OCI-M2 (cell line): ENCODE results near the gene COMP.

ENCODE experiments used
- DNase-seq: peaks from one replicate; lab custom pipeline; 2025; ENCODE audit not compliant: unreplicated experiment; lab: John Stamatoyannopoulos, UW

Gene COMP

DNA sequence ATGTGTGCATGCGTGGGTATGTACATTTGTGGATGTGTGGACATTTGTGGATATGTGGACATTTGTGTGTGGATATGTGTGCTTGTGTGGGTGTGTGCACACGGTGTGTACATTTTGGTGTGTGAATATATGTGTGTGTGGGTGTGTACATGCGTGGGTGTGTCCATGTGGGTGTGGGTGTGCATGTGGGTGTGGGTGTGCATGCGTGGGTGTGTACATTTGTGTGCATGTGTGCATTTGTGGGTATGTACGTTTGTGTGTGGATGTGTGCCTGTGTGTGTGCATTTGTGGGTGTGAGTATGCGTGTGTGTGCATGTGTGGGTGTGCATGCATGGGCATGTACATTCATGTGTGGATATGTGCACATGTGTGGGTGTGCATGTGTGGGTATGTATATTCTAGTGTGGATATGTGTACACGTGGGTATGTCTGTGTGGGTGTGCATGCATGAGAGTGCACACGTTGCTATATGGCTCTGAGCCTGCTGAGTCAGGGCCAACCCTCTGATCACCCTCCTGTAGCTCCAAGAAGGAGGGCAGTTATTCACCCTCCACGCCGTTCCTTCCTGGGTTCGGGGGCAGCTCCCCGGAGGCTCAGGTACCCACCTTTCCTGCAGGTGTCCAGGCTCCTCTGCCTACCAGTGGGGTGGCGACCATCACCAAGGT is 20.3 kb downstream of the COMP start:
- DNase-seq = no peak

DNA sequence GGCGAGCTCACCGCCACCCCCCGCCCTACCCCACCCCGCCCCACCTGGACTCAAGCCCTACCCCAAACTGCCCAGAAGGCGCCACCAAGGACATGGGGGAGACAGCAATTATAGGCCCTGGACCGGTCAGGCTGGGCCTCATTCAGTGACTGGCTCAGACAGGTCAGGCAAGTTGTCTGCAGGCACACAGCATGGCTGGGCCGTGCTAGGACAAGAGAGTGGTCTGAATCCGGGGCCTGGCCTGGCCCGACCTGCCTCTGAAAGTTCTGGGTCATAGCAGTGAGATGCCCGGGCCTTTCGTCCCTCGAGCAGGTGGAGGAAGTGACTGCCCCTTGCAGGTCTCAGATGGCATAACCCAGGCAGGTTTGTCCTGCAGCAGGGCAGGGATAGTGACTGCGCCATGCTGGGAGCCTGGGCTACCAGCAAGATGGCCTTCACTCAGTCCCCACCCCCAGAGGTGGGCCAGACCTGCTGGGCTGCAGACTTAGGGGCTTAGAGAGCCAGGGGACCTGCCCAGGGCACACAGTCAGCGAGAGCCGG is 21.0 kb downstream of the COMP start:
- no peak for DNase-seq

DNA sequence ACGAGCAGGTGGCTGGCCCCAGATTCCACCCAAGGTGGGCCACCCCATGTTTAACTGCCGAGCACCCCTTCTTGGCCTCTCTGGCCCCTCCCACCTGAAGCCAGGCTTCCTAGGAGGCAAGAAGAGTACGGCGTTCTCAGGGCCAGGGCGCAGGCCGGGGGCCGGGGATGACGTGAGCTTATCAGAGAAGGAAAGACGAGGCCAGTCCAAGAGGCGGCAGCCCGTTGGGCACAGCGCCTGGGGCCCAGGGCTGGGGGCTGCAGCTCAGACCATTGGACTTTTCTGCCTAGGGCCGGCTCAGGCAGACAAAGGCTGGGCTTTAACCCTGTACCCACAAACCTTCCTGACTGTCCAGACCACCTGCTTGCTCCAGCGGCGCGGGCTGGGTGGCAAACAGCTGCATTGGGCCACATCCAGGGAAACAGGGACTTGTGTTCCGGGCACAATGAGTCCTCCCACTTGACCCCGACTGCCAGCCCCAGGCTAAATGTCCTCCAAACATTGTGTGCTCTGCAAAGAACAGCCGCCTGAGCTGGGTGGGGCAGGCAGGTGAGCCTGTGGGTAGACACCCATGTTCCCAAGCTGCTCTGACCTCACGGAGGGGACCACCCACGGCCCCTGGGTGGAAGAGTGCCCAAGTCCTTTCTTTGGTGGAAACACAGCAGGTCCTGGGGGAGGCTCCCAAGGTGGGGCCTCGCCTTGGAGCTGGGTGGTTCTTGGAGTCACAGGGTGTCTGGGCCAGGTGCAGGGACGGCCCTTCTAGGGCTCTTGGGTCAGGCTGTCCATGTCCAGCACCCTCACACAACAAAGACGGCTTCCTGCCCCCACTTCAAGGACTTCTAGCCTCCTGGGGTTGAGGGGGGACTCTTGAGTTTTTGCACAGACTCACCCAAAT is 21.9 kb downstream of the COMP start:
- no peak for DNase-seq

DNA sequence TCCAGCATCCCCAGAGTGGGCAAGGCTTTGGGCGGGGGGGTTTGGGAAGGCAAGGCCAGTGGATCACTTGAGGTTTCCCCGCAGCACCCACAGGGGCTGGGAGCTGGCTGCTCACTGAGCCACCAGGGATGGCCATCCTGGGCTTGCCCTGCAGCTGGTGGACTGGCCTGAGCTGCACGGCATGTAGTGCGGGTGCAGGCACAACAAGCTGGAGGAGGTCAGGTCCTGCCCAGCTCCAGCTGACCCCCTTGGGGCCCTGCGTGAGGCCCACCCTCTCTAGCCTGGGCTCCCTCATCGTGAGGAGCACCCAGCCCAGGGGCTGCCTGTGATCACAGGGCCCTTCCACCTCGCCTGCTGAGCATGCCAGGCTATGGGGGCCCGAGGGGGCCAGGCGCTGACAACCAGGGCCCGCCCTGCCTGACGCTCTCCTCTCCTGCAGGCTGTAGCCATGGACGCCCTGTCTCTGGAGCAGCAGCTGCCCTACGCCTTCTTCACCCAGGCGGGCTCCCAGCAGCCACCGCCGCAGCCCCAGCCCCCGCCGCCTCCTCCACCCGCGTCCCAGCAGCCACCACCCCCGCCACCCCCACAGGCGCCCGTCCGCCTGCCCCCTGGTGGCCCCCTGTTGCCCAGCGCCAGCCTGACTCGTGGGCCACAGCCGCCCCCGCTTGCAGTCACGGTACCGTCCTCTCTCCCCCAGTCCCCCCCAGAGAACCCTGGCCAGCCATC is 22.9 kb downstream of the COMP start:
- DNase-seq = no peak

DNA sequence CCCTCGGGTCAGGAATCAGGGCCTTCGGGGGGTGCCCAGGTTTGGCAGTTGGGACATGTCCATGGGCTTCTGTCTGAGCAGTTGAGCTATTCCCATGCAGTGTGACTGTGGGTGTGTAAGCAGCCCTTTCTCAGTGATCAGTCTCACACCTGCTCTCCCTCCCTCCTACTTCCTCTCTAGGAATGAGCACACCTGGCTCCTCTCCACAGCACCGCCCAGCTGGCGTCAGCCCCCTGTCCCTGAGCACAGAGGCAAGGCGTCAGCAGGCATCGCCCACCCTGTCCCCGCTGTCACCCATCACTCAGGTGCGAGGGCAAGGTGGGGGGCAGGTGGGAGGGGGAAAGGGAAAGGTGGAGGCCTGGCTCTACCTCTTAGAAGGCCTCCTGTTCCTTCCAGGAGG is 25.9 kb downstream of the COMP start:
- DNase-seq = no peak

DNA sequence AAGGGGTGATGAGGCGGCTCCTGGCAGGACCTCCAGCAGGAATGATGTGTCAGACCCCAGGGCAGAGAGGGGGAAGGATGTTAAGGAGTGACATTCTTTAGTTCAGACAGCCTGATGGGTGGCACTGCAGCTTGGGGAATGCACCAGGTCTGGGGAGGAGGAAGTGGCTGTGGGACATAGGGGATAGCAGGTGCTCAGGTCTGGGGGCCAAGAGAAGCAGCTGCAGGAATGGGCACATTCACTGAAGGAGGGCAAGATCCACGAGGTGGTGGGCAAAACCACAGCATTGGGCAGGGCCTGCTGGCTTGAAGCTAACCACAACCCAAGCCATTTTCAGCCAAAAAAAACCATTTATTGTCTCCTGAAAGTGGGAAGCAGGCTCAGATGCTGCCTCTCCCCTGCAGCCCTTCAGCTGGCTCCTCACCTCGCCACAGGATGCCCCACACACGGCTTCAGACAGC is 26.5 kb downstream of the COMP start:
- DNase-seq = no peak

DNA sequence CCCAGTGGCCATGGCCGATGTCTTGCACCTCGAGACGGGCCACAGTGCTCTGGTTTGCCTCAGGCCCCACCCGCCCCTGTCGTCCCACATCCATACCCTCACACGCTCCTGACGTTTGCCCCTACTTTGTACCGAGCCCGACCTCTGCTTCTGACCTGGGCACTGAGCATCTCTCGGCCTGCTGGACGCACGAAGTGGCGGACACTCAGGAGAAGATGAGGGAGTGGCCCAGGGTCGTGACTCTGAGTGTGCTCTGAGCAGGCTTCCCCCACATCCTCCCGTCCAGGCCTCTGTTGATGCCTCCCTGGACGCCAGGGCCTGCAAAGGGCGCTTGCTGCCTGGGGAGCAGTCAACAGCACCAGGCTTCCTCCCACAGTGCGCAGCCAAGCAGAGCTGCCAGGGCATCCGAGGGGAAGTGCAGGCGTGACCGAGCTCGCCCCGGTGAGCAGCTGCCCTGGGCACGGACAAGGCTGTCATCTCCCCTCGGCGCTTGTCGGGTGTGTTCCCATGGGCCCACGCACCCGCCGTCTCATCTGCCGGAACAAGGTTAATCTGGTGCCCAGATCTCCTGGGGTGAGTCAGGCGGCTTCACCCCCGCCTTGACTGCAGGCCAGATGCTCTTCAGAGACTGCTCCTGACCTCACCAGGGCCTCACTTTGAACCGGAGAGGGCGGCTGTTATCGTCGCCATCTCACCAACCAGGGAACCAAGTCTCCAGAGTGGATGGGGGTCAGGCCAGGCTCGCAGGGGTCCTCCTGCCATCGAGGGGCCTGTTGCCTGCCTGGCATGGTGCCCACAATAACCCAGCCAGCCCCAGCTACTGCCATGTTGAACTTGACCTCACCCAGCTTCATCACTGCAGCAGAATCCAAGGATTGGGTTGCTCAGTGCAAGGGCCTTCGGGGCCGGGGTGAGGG is 27.2 kb downstream of the COMP start:
- DNase-seq = no peak

DNA sequence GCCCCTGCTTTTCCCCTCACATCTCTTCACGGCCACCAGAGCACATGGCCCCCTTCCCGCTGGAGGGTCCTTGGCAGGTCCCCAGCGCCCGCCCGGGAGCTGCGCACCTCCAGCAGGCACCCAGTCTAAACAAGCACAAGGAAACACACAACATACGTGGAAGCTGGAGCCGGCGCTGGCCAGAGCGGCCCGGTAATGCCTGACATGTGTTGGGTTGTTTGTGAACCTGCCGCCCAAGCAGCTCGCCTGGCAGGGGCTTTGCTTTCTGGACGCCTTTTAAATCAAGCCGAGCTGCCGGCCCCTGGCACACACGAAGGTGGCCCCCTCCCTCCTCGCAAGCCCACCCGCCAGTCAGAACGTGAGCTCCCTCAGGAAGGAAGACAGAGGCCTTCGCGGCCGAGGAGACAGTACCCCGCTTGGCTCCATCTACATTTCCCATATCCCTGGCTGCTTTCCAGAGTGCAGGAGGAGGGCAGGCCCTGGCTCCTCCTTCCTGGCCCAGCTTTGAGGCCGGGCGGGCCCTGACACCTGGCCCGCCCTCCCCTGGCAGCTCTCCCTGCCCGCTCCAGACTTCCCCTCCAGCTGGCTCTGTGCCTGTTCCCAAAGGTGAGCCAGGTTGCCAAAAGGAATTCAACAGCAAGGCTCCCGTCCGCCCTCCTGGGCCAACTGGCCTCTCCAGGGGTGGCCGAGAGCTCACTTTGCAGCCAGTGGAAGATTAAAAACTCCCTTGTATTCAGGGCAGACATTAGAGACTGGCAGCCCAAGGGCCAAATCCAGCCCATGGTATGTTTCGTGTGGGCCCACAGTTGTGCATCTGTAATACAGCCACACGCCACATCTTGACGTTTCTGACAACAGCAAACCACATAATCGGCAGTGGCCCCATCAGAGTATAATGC is 28.7 kb downstream of the COMP start:
- DNase-seq = no peak

DNA sequence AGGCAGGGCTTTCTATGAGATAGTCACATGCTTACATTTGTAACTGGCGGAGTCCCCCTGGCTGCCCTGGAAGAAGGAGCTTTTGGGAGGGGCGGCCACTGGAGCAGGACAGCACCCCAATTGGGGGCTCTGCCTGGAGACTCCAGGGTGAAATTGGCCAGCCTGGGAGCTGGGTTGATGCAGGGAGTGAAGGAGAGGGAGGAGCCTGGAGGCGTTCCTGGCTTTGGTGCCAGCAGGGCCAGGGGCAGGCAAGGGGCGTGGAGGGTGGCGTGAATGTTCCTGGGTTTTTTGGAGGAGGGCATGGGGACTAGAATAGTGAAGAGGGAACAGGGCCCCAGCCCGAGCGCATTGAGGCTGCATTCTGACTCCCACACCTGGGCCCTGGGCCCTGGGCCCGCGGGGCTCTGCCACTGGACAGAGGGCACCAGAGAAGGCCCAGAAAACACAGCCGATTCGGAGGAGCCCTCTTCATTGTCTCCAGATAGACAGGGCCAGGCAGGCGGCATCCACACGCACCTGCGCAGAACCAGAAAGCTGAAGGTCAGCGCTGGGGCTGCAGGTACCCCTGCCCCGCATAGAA is 29.5 kb downstream of the COMP start:
- DNase-seq = no peak

DNA sequence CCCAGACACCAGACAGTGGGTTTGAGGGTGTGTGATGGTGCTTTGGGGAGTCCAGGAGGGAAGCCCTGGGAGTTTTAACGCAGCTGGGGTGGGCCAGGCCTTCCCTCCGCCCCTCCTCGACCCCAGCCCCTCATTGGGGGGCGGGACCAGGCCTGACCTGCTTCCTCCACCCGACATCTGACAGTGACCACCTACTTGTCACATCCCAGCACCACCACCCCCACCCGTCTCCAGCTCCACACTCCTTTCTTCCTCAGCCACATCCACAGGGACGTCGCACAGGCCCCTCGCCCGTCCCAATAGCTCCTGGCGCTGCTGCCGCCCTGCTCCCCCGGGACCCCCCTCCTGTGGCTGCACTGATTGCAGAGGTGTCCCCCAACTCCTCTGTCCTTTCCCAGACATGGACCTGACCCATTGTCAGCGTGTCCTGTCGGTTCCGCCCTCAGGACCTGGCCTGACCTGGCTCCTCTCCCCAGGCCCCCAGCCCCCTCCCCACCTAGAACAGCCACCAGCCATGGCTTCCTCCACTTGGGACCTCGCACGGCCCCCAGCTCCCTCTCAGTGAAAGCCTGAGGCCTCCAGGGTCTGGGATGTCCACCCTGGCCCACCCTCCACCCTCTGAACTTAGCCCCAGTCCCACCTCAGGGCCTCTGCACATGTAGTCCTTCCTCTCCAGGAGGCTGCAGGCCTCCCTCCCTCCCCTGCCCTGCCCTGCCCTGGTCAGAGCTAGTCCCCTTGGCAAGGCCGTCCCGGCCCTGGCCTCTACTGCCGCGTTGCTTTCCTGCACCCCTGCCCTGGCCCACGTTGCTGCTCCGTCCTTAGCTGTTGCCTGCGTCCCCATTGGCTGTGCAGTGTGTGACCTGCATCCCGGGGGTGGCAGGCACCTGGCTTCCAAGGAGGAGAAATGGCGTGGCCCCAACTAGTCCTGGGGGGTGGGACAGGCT is 30.4 kb downstream of the COMP start:
- DNase-seq = no peak

DNA sequence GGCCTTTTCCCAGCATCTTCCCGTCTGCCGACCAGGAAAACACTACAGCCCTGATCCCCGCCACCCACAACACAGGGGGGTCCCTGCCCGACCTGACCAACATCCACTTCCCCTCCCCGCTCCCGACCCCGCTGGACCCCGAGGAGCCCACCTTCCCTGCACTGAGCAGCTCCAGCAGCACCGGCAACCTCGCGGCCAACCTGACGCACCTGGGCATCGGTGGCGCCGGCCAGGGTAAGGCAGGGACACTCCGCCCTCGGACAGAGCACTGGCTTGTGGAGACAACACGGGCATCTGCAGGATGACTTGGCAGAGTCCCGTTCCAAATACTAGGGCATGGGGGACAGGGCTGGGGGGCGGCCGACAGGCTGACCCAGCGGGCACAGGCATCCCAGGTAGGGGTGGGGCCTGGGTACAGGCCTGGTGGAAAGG is 31.1 kb downstream of the COMP start:
- DNase-seq = no peak

DNA sequence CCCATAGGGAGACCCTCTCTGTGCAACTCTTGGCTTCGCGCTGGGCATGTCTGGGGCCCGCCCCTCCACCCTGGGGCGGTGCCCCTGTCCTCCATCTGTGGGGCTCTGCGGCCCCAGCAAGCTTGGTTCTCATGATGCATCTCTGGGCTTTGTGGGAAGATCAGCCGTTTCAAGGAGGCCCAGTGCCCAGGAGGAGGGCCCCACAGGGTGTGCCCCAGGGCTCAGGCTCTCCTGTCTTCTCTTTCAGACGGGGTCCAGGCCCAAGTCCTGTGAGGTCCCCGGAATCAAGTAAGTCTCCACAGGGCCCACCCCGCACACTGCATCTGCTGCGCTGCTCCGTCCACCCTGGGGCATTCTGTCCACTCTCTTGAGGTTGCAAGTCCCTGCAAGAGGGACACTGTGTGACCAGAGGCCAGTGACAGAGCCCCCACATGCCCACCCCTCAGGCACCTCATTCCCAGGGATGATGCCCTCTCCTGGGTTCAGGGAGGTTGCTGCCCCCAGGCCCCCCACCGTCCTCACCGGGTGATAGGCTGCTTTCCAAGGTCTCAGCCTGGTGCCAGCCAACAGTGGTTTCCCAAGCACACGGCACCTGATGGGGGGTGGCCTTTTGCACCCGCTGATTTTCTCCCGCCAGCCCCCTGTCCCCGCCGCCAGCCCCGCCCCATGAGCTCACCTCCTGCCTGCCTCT is 31.7 kb downstream of the COMP start:
- DNase-seq = no peak

DNA sequence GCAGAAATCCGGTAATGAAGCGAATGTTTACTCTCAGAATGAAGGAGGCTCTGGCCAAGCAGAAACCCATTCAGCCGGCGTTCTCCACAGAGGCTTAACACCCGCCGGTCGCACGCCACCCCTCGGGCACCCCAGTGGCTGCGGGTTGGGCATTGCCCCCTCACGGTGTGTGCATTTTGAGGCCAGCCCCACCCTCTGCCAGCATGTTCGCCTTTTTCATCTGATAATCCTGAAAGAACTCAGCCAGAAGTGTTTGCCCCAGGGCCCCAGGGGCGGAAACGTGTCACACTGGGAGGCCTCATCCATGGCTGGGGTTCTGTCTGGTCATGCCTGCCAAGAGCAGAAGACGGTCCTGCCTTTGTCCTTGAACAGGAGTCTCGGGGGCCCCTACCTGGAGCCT is 34.2 kb downstream of the COMP start:
- no peak for DNase-seq

DNA sequence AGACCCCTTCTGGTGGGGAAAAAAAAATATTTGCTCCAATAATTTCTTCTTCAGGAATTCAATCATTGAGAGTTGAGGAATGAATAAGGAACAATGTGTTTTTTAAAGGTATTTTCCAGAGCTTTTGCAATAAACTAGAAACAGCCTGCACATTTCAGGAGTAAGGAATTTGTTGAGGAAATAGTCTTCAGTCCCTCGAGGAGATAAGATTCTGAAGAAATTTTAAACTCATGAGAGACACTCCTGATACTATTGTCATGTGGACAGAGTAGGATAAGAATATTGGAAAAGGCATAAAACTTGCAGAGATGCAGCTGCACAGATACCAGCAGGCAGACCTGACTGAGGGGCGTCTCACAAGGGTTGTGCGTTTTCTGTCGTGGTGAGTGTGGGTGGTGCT is 36.6 kb downstream of the COMP start:
- DNase-seq = no peak

DNA sequence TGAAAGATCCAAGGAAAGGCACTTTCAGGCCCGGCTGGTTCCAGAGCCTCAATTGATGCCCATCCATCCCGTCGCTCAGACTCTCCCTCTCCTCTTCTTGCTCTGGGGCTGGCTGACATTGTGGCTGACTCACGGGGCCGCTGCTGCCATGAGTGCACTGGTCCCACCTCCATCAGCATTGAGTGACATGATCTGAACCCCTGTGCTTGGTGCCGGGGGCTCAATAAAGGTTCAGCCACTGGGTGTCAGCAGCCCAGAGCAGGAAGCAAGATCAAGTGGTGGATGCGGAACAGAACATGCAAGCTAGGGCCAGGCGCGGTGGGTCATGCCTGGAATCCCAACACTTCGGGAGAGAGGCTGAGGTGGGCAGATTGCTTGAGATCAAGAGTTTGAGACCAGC is 39.5 kb downstream of the COMP start:
- DNase-seq = no peak

DNA sequence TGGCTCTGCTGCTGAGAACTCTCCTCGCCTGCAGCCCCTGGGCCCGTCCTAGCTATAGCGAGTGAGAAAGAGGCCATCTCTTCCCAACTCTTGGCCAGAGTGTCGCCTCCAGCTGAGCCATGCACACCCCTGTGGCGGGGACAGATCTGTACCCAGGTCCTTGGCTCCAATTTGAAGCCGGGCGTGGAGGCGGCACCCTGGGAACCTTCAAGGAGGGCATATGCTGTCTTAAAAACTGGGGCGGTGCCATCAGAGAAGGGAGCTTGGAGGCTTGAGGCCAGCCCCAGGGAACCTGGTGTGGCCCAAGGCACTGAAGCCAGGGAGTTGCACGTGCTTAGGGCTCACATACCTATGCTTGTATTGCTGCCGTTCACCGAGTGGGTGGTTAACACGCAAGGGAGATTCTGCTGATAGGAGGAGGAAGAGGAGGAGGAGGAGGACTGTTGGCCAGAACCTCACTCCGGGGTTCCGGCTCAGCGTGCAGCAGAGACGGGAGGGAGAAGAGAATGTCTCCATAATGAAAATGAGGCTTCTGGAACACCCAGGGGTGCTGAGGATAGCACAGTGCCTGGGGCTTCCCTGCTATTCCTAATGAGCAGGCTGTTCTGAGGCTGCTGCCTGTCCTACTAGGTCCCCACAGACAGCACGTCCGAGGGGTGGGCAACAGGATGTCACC is 40.7 kb downstream of the COMP start:
- no peak for DNase-seq
